KMS-11 (cell line): ENCODE measurements around the gene MAP1S.
A peak's percentile ranks its signal among the peaks of the same experiment; 100 is the strongest.

Experiments
- H2AFZ ChIP-seq: fragments of 200-600 bp; sonication (generic); 2 replicates; pipeline ENCODE4 v1.6.1; 2016; ENCODE audit warnings: antibody characterized with exemption, mixed run types, low read depth
- H3K27ac ChIP-seq: fragments of 200-600 bp; sonication (generic); 2 replicates; pipeline ENCODE4 v1.6.1; 2016; ENCODE audit warnings: mild to moderate bottlenecking, mixed run types
- H3K27me3 ChIP-seq: fragments of 200-600 bp; sonication (generic); 2 replicates; pipeline ENCODE4 v1.6.1; 2017; ENCODE audit warnings: mild to moderate bottlenecking, low read depth, mixed run types, moderate library complexity; ENCODE audit not compliant: insufficient read depth
- H3K36me3 ChIP-seq: fragments of 200-600 bp; sonication (generic); 2 replicates; pipeline ENCODE4 v1.6.1; 2017; ENCODE audit warnings: mild to moderate bottlenecking, mixed run types; ENCODE audit not compliant: insufficient read depth
- H3K4me1 ChIP-seq: fragments of 200-600 bp; sonication (generic); 2 replicates; pipeline ENCODE4 v1.6.1; 2016; ENCODE audit warnings: mild to moderate bottlenecking, low read depth, mixed run types; ENCODE audit not compliant: poor library complexity, severe bottlenecking
- H3K4me2 ChIP-seq: fragments of 200-600 bp; sonication (generic); 2 replicates; pipeline ENCODE4 v1.7.0; 2016; ENCODE audit warnings: mild to moderate bottlenecking, mixed run types
- H3K4me3 ChIP-seq: fragments of 200-600 bp; sonication (generic); IDR thresholded peaks from 2 replicates; pipeline ENCODE4 v1.6.1; 2017; ENCODE audit warnings: low read depth, low read length, mixed read lengths; ENCODE audit not compliant: insufficient read depth
- H3K79me2 ChIP-seq: fragments of 200-600 bp; sonication (generic); 2 replicates; pipeline ENCODE4 v1.6.1; 2016; ENCODE audit warnings: low read depth, mixed run types; ENCODE audit not compliant: insufficient read depth
- H3K9ac ChIP-seq: fragments of 200-600 bp; sonication (generic); 2 replicates; pipeline ENCODE4 v1.6.1; 2016; ENCODE audit warnings: mild to moderate bottlenecking, mixed run types
- H4K20me1 ChIP-seq: fragments of 200-600 bp; sonication (generic); 2 replicates; pipeline ENCODE4 v1.6.1; 2016; ENCODE audit warnings: mild to moderate bottlenecking, mixed run types; ENCODE audit not compliant: insufficient read depth
- TF ChIP-seq, protein P1 (sequence below): fragments of 200-600 bp; sonication (generic); conservative IDR thresholded peaks from 2 replicates; pipeline ENCODE4 v1.6.1; 2017; ENCODE audit warnings: low read depth, mild to moderate bottlenecking, antibody characterized with exemption, low read length, moderate library complexity, mixed read lengths

Gene MAP1S

DNA sequence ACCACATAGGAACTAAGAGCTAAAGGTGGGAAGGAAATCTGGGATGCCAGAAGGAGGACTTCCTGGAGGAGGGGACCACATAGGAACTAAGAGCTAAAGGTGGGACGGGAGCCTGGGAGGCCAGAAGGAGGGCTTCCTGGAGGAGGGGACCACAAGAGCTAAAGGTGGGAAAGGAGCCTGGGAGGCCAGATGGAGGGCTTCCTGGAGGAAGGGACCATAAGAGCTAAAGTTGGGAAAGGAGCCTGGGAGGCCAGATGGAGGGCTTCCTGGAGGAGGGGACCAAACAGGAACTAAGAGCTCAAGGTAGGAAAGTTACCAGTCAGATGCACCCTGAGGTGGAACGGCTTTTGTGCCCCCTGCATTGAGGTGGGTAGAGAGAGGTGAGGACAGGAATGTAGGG lies 22.2 kb downstream of the MAP1S start:
- no peaks in the 10 kb centered on the region for H4K20me1 ChIP-seq
- no peak overlapping the region for H3K27ac ChIP-seq
- no peak overlapping the region for H3K9ac ChIP-seq
- no peaks in the 10 kb centered on the region for H3K27me3 ChIP-seq
- no peak overlapping the region for H3K4me2 ChIP-seq
- no peaks in the 10 kb centered on the region for H3K4me1 ChIP-seq
- H3K4me3 ChIP-seq: no peak overlapping the region
- H2AFZ ChIP-seq: no peak overlapping the region
- H3K79me2 ChIP-seq: no peaks in the 10 kb centered on the region
- TF ChIP-seq, protein P1, sequence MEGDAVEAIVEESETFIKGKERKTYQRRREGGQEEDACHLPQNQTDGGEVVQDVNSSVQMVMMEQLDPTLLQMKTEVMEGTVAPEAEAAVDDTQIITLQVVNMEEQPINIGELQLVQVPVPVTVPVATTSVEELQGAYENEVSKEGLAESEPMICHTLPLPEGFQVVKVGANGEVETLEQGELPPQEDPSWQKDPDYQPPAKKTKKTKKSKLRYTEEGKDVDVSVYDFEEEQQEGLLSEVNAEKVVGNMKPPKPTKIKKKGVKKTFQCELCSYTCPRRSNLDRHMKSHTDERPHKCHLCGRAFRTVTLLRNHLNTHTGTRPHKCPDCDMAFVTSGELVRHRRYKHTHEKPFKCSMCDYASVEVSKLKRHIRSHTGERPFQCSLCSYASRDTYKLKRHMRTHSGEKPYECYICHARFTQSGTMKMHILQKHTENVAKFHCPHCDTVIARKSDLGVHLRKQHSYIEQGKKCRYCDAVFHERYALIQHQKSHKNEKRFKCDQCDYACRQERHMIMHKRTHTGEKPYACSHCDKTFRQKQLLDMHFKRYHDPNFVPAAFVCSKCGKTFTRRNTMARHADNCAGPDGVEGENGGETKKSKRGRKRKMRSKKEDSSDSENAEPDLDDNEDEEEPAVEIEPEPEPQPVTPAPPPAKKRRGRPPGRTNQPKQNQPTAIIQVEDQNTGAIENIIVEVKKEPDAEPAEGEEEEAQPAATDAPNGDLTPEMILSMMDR: no peak
- no peaks in the 10 kb centered on the region for H3K36me3 ChIP-seq

DNA sequence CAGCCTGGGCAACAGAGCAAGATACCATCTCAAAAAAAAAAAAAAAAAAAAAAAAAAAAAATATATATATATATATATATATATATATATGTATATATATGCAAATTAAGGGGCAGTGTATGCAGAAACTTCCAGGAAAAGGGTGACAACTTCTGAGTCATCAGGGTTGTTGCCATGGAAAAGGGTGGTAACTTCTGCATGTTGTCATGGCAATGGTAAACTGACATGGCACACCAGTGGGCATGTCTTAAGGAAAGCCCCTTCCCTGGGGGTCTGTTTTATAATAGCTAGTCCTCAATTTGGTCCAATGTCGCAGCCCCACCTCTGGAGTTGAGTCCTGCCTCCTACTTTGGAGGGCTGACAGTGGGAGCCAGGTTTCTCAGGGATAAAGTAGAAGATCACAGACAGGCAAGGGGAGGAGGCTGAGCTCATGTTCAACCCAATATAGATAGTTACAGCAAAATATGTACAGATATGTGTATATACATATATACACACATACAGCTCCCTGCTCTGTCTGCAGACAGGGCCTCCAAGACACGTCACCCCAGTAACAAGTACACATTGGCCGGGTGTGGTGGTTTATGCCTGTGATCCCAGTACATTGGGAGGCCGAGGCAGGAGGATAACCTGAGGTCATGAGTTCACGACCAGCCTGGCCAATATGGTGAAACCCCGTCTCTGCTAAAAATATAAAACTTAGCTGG lies 24.7 kb downstream of the MAP1S start:
- Histone ChIP-seq H3K27me3 (no peaks in the 10 kb centered on the region), H3K36me3 (no peaks in the 10 kb centered on the region), H2AFZ (no peak overlapping the region), H3K79me2 (no peaks in the 10 kb centered on the region), H3K27ac (no peak overlapping the region), H4K20me1 (no peaks in the 10 kb centered on the region), H3K9ac (no peak overlapping the region), H3K4me2 (no peak overlapping the region), H3K4me3 (no peak overlapping the region), H3K4me1 (peaks cover 5% of the 10 kb centered on the region)
- TF ChIP-seq, protein P1: no peak

DNA sequence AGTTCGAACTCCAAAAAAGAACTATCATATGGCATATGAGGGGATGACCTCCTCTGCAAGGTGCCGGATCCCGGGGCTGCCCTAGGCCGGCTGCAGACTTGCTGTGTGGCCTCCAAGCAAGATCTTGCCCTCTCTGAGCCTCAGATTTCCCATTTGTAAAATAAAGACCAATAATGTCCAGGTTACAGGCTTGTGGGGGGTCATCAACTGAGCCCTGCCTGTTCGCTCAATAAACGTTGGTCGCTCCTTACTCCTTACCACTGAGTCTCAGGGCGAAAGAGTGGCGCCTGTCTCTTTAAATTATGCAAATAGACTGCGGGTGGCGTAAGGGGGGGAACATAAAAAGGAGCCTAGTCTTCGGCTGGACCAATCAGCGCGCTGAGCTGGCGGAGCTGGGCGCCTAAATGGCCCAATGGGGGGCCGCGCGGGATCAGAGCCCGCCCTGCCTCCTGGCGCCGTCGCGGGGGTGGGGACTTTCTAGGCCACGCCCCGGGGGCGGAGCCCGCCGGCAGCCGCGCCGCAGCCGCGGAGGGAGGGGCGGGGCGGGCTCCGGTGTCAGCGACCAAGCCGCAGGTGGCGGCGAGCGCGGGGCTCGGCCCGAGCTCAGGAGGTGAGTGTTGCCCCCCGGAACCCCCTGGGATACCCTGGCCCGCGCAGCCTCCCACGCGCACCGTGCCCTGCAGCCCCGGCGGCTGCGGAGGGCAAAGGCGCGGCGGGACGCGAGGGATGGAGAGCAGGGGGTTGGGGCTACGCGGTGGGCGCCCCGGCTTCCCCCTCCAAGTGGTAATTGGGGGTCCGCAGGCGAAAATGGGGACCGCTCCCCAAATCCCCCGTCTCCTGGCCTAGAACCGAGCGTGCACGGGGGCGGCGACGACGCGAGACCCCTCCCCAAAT lies 28.2 kb downstream of the MAP1S start:
- Histone ChIP-seq H3K27ac (no peak overlapping the region), H3K4me1 (peaks cover 30% of the 10 kb centered on the region), H3K4me2 (peak overlapping the region; percentile 68), H3K4me3 (no peak overlapping the region), H3K9ac (no peak overlapping the region; the same call in 1 of the 2 replicates), H3K36me3 (no peaks in the 10 kb centered on the region), H4K20me1 (no peaks in the 10 kb centered on the region), H2AFZ (peak overlapping the region; percentile 53), H3K27me3 (no peaks in the 10 kb centered on the region), H3K79me2 (peaks cover 11% of the 10 kb centered on the region; the same call in 1 of the 2 replicates)
- TF ChIP-seq, protein P1: no peak

DNA sequence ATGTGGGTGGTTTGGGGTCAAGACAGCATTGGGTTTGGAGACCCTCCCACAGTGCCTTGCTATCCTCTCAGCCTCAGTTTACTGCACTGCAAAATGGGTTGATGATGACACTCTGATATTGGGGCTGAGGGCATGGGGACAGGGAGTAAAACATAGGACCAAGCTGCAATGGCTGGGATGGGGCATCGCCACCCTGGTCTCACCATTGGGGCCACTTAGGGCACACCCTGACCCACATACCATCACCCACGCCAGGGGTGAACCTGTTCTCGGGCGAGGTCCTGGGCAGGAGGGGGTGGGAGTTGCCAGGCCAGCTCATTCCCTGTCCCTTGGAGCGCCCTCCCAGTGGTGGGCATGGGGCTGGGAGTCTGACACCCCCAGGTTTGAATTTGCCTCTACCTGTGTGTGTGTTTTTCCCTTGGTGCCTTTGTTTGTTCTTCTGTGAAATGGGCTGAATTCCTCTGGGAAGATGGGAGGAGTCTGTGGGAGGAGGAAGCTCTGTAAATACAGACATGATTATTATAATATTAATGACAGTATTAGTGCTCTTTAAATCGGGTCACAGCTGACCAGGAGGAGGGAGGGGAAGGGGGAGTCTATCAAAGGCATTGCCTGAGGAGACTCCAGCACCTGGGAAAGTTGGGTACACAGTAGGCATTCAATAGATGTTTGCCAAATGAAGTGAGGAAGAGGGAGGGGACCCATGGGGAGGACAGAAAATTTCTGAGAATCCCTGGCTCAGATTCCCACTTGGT lies 29.8 kb downstream of the MAP1S start:
- H3K4me1 ChIP-seq: peaks cover 39% of the 10 kb centered on the region
- TF ChIP-seq, protein P1: no peak
- no peak overlapping the region for H3K4me2 ChIP-seq
- H3K27me3 ChIP-seq: no peaks in the 10 kb centered on the region
- no peaks in the 10 kb centered on the region for H4K20me1 ChIP-seq
- H2AFZ ChIP-seq: no peak overlapping the region
- no peak overlapping the region for H3K9ac ChIP-seq
- no peaks in the 10 kb centered on the region for H3K36me3 ChIP-seq
- peaks cover 11% of the 10 kb centered on the region; the same call in 1 of the 2 replicates for H3K79me2 ChIP-seq
- H3K4me3 ChIP-seq: no peak overlapping the region
- no peak overlapping the region for H3K27ac ChIP-seq
